COR-L47 (cell line): ENCODE data around the gene MYBL2.
"Not testable (repeated sequence)": the region's sequence is repeated elsewhere in the genome, so short reads cannot be mapped to it uniquely, and the experiment has no call there.

Source experiments
- DNase-seq: peaks from one replicate; lab custom pipeline; 2025; lab: John Stamatoyannopoulos, UW

The MYBL2 gene

GRCh38 chr20:43752051-43752360 is 85.1 kb downstream of the MYBL2 start:
- no peak for DNase-seq

- no peak for DNase-seq
These were observed 85.8 kb downstream of the MYBL2 start for GRCh38 chr20:43752561-43753301.

- no peak for DNase-seq
These were observed 88.5 kb downstream of the MYBL2 start for GRCh38 chr20:43755390-43755789.

GRCh38 chr20:43755851-43756250 is 88.9 kb downstream of the MYBL2 start:
- no peak for DNase-seq

DNA sequence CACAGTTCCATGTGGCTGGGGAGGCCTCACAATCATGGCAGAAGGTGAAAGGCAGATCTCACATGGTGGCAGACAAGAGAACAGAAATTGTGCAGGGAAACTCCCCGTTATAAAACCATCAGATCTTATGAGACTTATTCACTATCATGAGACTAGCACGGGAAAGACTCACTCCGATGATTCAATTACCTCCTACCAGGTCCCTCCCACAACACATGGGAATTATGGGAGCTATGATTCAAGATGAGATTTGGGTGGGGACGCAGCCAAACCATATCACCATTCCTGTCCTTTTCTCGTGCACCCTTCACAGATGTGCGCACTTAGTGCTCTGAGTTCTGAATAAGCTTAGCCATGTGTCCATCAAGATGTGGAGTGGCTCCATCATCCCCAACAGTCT is 91.0 kb downstream of the MYBL2 start:
- not testable (repeated sequence) for DNase-seq

GRCh38 chr20:43761386-43762340 is 94.7 kb downstream of the MYBL2 start:
- DNase-seq: peak; percentile 11

GRCh38 chr20:43762911-43763310 is 96.0 kb downstream of the MYBL2 start:
- no peak for DNase-seq

GRCh38 chr20:43765916-43766315 is 99.0 kb downstream of the MYBL2 start:
- no peak for DNase-seq
